NB4 (cell line): ENCODE measurements around the gene MAGI1.

ENCODE experiments used
- MAX ChIP-seq: IDR thresholded peaks from 2 replicates; pipeline ENCODE4 v1.6.1; 2011; ENCODE audit warnings: low read depth, low read length
- MYC ChIP-seq: IDR thresholded peaks from 2 replicates; pipeline ENCODE4 v1.6.1; 2011; ENCODE audit warnings: low read depth, low read length
- POLR2A ChIP-seq: IDR thresholded peaks from 2 replicates; pipeline ENCODE4 v1.6.1; 2011; ENCODE audit warnings: mild to moderate bottlenecking; ENCODE audit not compliant: insufficient read length; ENCODE audit errors: extremely low read depth
- TF ChIP-seq, protein P1 (sequence below): IDR thresholded peaks from one replicate; pipeline ENCODE4 v1.5.1; 2012; ENCODE audit warnings: low read depth, low read length

- no peak for TF ChIP-seq POLR2A
- TF ChIP-seq, protein P1, sequence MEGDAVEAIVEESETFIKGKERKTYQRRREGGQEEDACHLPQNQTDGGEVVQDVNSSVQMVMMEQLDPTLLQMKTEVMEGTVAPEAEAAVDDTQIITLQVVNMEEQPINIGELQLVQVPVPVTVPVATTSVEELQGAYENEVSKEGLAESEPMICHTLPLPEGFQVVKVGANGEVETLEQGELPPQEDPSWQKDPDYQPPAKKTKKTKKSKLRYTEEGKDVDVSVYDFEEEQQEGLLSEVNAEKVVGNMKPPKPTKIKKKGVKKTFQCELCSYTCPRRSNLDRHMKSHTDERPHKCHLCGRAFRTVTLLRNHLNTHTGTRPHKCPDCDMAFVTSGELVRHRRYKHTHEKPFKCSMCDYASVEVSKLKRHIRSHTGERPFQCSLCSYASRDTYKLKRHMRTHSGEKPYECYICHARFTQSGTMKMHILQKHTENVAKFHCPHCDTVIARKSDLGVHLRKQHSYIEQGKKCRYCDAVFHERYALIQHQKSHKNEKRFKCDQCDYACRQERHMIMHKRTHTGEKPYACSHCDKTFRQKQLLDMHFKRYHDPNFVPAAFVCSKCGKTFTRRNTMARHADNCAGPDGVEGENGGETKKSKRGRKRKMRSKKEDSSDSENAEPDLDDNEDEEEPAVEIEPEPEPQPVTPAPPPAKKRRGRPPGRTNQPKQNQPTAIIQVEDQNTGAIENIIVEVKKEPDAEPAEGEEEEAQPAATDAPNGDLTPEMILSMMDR, result no peak
- TF ChIP-seq MYC, result no peak
- no peak for TF ChIP-seq MAX
Observed at GRCh38 chr3:66017591-66017990, 21.1 kb downstream of the MAGI1 start.
